ENCODE measurements around the gene MARCHF2. TPM values are rescaled to one million over a fixed set of nuclear protein-coding genes. Genes with fewer than 3 reads are reported as not detected.
A peak's percentile ranks its signal among the peaks of the same experiment; 100 is the strongest.

Gene MARCHF2
- total RNA-seq, 1 experiment from 2014 or later = 27.5 TPM

- Histone ChIP-seq H3K27ac (ENCODE audit: insufficient read length, low read depth, low read length) (no peak overlapping the region), H4K5ac (ENCODE audit: insufficient read length, low read depth, low read length) (no peak overlapping the region), H3T11ph (ENCODE audit: low read length) (no peak overlapping the region), H3K9me3 (ENCODE audit: control insufficient read depth, low read depth, low read length) (no peaks in the 10 kb centered on the region), H3K4ac (ENCODE audit: low read depth, low read length) (no peak overlapping the region), H3K9ac (ENCODE audit: extremely low read depth, insufficient read length, low read length) (no peak overlapping the region), H3K4me1 (ENCODE audit: insufficient read depth, low read length) (no peaks in the 10 kb centered on the region), H3K79me2 (ENCODE audit: insufficient read depth, low read length) (peaks cover 25% of the 10 kb centered on the region; the same call in 1 of the 2 replicates), H2BK120ac (ENCODE audit: low read depth, low read length, poor library complexity, severe bottlenecking) (no peak overlapping the region), H3K14ac (ENCODE audit: insufficient read depth, low read length) (no peak overlapping the region), H3K27me3 (ENCODE audit: insufficient read depth, low read length) (no peaks in the 10 kb centered on the region), H3K23me2 (ENCODE audit: insufficient read length, low read depth, low read length, poor library complexity, severe bottlenecking) (no peaks in the 10 kb centered on the region), H2BK5ac (ENCODE audit: insufficient read length, low read length) (no peak overlapping the region), H4K8ac (replicated peaks; ENCODE audit: insufficient read length, low read depth, low read length) (no peak overlapping the region), H2BK15ac (ENCODE audit: low read depth, low read length) (no peak overlapping the region), H2BK20ac (ENCODE audit: low read depth, low read length, poor library complexity, severe bottlenecking) (no peak overlapping the region), H2AFZ (ENCODE audit: low read length) (no peak overlapping the region), H4K20me1 (ENCODE audit: control insufficient read depth, insufficient read depth, insufficient read length) (peaks cover 2% of the 10 kb centered on the region), H4K91ac (ENCODE audit: insufficient read length, low read depth, low read length) (no peak overlapping the region), H3K56ac (ENCODE audit: insufficient read length, low read depth, low read length) (no peak overlapping the region), H3K18ac (ENCODE audit: insufficient read length, low read depth, low read length) (no peak overlapping the region), H3K79me1 (ENCODE audit: insufficient read depth, low read depth, low read length, poor library complexity, severe bottlenecking) (no peaks in the 10 kb centered on the region), H2BK12ac (ENCODE audit: insufficient read length, low read depth, low read length) (no peak overlapping the region), H3K23ac (ENCODE audit: insufficient read length, low read depth, low read length) (no peak overlapping the region), H3K4me2 (ENCODE audit: insufficient read depth, insufficient read length, low read length) (no peak overlapping the region), H2AK5ac (ENCODE audit: insufficient read length, low read length) (no peak overlapping the region)
- DNase-seq = no peak
- Mint-ChIP-seq H3K27me3 (ENCODE audit: low read depth) (no peaks in the 10 kb centered on the region; the same call in 1 of the 2 replicates), H3K36me3 (ENCODE audit: insufficient read depth in 1 of 3, low read depth in 3 of 3) (peaks cover 41 to 87% (median 85%) of the 10 kb centered on the region in 3 experiments; a peak in 6 of 7 replicates), H3K27ac (peak overlapping the region in 2 of 3 experiments; percentile 80 to 88; a peak in 4 of 7 replicates), H3K4me3 (no peak overlapping the region), H3K4me1 (peaks cover 6% of the 10 kb centered on the region in 2 experiments; a peak in 1 of 4 replicates), H3K9me3 (no peaks in the 10 kb centered on the region)
- no CpG with 5 or more reads among the region's 6 CpGs for WGBS (ENCODE audit: extremely low coverage, insufficient read length, low lambda C conversion rate)
- TF ChIP-seq, protein P1, sequence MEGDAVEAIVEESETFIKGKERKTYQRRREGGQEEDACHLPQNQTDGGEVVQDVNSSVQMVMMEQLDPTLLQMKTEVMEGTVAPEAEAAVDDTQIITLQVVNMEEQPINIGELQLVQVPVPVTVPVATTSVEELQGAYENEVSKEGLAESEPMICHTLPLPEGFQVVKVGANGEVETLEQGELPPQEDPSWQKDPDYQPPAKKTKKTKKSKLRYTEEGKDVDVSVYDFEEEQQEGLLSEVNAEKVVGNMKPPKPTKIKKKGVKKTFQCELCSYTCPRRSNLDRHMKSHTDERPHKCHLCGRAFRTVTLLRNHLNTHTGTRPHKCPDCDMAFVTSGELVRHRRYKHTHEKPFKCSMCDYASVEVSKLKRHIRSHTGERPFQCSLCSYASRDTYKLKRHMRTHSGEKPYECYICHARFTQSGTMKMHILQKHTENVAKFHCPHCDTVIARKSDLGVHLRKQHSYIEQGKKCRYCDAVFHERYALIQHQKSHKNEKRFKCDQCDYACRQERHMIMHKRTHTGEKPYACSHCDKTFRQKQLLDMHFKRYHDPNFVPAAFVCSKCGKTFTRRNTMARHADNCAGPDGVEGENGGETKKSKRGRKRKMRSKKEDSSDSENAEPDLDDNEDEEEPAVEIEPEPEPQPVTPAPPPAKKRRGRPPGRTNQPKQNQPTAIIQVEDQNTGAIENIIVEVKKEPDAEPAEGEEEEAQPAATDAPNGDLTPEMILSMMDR (conservative IDR thresholded peaks at IDR 0.05) = no peak
These were observed 68.5 kb downstream of the MARCHF2 start for GRCh38 chr19:8481616-8482015.

Measured in H9 (cell line).